Astrocyte of the hippocampus (primary cell): ENCODE results near the gene GNPDA1.

Experiments used
- DNase-seq: peaks from one replicate; pipeline ENCODE4 v3.0.0; 2011; ENCODE audit warnings: low read depth, low spot score

Gene GNPDA1

DNA sequence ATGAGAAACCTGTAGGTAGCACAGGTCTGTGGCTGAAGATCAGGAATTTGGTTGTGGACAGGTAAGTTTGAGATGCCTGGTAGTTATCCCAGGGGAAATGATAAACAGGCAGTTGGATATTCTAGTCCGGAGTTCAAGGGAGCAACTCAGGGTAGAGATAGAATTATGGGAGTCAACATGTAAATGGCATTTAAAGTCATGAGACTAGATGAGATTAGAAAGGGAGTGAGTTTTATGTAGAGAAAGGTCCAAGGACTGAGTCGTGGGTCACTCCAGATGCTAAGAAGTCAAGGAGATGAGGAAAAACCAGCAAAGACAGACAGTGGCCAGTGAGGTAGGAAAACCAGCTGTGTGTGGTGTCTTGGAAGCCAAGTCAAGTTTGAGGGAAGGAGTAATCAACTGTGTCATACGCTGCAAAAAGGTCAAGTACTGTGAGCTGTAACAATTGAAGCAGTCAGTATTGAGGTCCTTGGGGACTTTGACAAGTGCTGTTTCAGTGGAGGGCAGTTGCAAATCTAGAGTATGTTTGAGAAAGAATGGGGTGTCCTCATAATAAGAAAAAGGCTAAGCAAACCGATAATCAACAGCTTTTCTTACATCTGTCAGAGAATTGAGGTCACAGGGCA lies 18.2 kb downstream of the GNPDA1 start:
- no peak for DNase-seq

DNA sequence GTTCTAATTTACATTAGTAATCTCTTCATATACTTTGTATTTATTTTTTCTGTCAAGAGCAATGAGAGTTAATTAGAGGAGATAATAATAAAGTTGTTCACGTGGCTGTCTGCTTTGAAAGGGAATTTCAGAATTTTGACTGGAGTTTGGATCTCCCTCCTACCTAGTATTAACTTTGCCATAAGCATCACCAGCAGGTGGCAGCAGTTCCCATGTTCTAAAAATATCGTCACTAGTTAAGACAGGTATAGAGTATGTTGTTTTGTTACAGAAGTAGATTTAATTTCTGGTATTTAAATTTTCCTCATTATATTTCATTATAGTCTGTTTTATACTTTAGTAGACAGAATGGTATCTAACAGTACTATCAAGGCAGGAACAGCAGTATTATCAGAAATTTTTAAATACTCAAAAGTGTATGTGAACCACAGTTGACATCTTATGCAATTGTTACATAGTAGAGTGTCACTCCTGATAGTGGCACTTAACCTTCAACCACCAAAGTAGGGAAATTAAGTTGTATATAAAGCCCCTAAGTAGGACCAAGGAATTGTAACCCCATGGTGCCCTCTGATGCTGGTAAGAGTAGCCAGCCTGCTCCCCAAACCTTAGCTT lies 20.4 kb downstream of the GNPDA1 start:
- peak; percentile 77 for DNase-seq

- no peak for DNase-seq
Measured at GRCh38 chr5:141989720-141990119, 23.1 kb downstream of the GNPDA1 start.

DNA sequence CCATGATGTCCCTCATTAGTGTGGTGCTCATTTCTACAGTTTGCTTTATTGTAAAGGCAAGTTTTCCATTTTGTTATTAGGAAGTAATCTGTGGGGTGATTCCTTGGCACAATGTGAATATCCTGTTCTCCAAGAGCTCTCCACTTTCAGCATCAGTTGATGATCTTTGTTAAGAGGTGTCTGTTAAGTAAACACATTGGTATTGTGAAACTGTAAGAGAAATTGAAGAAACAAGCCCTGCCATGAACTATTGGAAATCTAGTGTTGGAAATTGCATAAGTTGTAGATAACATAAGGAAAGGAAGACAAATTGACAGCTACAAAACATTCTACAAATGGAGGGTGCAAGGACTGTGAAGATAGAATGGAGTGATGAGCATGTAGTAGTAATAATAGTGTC lies 26.8 kb downstream of the GNPDA1 start:
- DNase-seq, result no peak

GRCh38 chr5:141982626-141983025 lies 30.2 kb downstream of the GNPDA1 start:
- no peak for DNase-seq

GRCh38 chr5:141978389-141978788 lies 34.4 kb downstream of the GNPDA1 start:
- DNase-seq, result no peak

DNA sequence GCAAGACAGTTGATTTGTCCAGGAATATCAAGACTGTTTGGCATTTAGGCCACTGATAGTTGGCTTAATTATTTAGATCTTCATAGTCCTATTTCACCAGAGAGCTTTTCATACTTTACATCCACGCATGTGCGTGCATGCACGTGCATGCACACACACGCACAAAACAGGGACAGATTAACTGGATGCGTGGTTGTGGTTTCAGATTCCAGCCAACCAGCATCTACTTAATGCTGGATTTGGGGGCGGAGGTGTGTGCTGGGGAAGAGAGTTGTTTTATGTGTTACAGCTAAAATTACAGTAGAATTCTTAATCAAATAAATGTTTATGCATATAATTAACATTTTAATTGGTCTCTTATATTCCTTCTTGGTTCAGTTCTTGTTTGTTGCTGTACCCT lies 36.7 kb downstream of the GNPDA1 start:
- no peak for DNase-seq

GRCh38 chr5:141973871-141974595 lies 38.8 kb downstream of the GNPDA1 start:
- peak; percentile 32 for DNase-seq

- no peak for DNase-seq
Measured at GRCh38 chr5:141969783-141970771, 42.8 kb downstream of the GNPDA1 start.

DNA sequence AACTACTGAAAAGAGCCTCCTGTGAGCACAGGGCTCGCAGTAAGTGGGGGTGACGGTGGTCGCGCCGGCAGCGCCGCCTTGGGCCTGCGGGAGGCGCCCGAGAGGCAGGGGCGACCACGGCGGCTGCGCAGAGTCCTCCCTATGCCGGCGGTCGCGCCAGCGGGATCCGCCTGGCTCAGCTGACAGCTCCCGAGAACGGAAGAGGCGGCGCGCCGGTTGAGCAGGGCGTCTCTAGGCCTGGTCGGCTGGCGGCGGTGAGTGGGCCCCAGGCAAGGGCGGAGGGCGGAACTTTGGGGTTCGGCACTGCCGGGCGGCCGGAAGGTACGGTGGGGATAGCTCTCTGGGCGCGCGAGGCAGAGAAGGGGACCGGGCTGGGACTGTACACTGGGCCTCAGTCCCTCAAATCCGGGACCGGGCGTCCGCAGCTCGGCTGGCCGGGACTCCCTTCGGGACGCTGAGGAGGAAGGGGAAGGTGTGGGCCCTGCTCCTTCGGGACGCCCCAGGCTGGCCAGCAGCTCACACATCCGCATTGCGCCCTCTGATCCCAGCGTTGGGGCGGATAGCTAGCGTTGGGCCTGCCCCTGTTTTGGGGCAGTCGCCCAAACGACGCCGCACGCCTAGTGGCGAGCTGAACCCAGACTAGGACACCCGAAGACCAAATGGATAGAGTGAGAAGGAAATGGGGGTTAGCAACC lies 43.8 kb downstream of the GNPDA1 start, which contains the start of gene RNF14:
TSS of gene RNF14 (plus strand) at position 192 of the 695 bp plus-strand sequence. CDS start 4,484 bp downstream, outside the sequence.
- peak; percentile 98 for DNase-seq

GRCh38 chr5:141966963-141967333 lies 45.9 kb downstream of the GNPDA1 start:
- no peak for DNase-seq

DNA sequence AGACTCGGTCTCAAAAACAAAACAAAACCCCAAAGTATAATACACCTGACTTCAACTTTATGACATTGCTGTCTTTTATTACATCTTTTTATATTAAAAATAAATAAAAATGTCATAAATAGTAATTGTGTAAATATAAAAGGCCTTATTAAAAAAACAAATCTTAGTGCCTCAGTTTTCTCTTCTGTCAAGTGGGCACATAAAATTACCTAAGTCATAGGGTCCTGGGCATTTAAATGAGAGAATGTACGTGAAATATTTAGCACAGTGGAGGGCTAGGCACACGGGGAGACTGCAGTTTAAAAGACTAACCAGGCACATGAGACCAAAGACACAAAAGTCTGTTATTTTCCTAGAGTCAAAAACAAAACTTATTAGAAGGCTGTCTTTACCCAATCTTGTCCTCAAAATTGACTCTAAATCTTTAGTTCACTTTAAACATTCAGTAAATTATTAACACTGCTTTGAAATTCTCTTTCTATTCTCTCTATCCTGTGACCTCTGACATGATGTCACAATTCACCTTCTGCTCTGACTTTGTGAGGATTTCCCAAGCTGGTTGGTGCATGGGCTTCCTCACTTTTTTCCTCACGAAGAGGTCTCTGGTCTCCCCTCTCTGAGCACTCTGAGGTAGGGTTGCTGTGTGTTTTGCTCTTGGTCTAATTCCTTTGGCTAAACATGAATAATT lies 46.4 kb downstream of the GNPDA1 start:
- DNase-seq, result no peak

DNA sequence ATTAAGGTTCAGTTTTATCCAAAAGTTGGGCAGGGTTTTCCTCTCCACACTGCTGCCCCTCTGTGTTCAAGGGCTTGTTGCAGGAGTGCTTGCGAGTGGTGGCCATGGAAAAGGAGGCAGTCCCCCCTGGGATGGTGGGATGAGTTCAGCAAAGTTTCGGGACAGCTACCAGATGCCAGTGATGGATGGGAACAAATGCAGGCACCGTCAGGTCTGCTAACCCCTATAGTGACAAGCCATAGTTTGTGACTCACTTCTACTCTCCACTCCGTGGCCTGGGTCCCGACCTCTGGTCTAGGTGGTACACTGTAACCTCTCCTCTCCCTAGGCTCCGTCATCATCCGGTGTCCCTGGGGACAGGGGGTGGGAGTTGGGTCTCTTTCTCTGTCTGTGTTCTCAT lies 47.8 kb downstream of the GNPDA1 start:
- DNase-seq, result no peak

DNA sequence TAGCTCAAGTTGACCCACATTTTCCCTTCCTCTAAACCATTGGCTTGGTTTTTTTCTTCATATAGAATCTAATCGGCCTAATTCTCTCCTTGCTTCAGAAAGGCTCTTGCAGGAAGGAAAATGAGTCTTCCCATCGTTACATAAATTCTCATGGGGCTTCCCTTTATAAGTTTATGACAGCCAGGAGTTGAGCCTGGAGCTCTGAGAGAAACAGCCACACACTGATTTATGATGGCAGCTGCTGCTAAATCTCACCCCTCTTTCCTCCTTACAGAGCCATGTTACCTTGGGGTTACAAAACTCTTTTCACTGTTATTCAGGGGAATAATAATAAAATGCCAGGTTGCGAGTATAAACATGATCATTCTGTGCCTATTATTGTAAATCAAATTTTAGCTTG lies 49.1 kb downstream of the GNPDA1 start:
- no peak for DNase-seq

GRCh38 chr5:141961466-141961865 lies 51.4 kb downstream of the GNPDA1 start:
- no peak for DNase-seq

- peak; percentile 92 for DNase-seq
Measured at GRCh38 chr5:141960449-141961323, 52.1 kb downstream of the GNPDA1 start.

GRCh38 chr5:141960018-141960417 lies 52.8 kb downstream of the GNPDA1 start:
- no peak for DNase-seq

DNA sequence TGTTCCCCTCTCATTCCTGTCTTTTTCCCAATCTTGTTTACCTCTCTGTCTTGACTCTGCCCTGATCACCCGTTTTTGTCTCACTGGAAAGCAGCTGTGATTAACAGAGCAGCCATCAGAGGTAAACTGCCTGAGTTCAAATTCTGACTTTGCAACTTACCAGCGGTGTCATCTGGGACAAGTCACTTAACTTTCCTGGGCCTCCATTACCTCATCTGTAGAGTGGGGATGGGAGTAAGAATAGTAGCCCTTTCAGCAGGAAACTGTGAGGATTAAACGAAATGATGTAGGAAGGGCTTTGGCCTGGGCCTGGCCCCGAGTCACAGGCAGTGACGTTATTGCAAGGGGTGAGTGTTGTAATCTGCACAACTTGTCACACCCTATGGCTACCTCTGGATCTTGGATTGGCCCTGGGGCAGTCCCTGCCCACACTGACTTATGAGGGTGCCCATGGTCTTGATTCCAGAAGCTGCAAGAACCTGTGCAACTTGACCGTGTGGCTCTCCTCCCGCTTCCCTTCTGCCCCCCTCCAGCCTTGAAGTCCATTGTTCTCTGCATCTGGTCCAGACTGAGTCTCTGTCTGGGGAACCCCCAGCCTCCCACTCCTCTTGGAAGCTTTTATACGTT lies 54.2 kb downstream of the GNPDA1 start:
- no peak for DNase-seq

- DNase-seq, result no peak
Measured at GRCh38 chr5:141958113-141958512, 54.7 kb downstream of the GNPDA1 start, which contains the start of gene PCDH12. Gene PCDH12 (minus strand): TSS chr5:141958202. CDS start chr5:141957851, 351 bp downstream.
